Endothelial cell (in vitro differentiated cells): Measurements from ENCODE around the gene SMPD3. TPM values are rescaled to one million over a fixed set of nuclear protein-coding genes. Genes with fewer than 3 reads are reported as not detected.
A peak's percentile ranks its signal among the peaks of the same experiment; 100 is the strongest.

Experiments
- DNase-seq: peaks from one replicate; pipeline ENCODE4 v3.0.0; 2021; ENCODE audit warnings: low spot score
- H3K27ac Mint-ChIP-seq: one replicate; pipeline ENCODE4 v1.8.0; 2021; ENCODE audit warnings: mixed read lengths, inconsistent platforms; ENCODE audit not compliant: unreplicated experiment
- H3K27me3 Mint-ChIP-seq: one replicate; pipeline ENCODE4 v1.8.0; 2021; ENCODE audit warnings: mild to moderate bottlenecking, moderate library complexity, mixed read lengths, inconsistent platforms; ENCODE audit not compliant: unreplicated experiment
- H3K36me3 Mint-ChIP-seq: one replicate; pipeline ENCODE4 v1.8.0; 2021; ENCODE audit warnings: mild to moderate bottlenecking, low read depth, mixed read lengths, inconsistent platforms; ENCODE audit not compliant: unreplicated experiment
- H3K4me1 Mint-ChIP-seq: one replicate; pipeline ENCODE4 v1.8.0; 2021; ENCODE audit warnings: mild to moderate bottlenecking, mixed read lengths, inconsistent platforms; ENCODE audit not compliant: unreplicated experiment
- H3K4me3 Mint-ChIP-seq: one replicate; pipeline ENCODE4 v1.8.0; 2021; ENCODE audit warnings: mild to moderate bottlenecking, mixed read lengths, inconsistent platforms; ENCODE audit not compliant: unreplicated experiment
- H3K9me3 Mint-ChIP-seq: one replicate; pipeline ENCODE4 v1.8.0; 2021; ENCODE audit warnings: mixed read lengths, inconsistent platforms; ENCODE audit not compliant: unreplicated experiment
- CTCF ChIP-seq: fragments of 200-600 bp; sonication (generic); IDR thresholded peaks from one replicate; pipeline ENCODE4 v1.5.0; 2021; ENCODE audit warnings: antibody characterized with exemption; ENCODE audit not compliant: unreplicated experiment
- total RNA-seq: library from RNA; stranded (reverse); fragmentation: NEBNext Ultra II Directional; extraction: Animal tissue kit (Norgen Biotek cat#: 25700); gene quantifications from one replicate; pipeline ENCODE4 v1.2.1, GENCODE V29; 2021; ENCODE audit not compliant: unreplicated experiment

The SMPD3 gene
- total RNA-seq, 1 donor from 2014 or later, result not detected

- Mint-ChIP-seq H3K27me3 (peaks cover 4% of the 10 kb centered on the region), H3K4me3 (peak overlapping the region; percentile 71), H3K9me3 (no peaks in the 10 kb centered on the region), H3K27ac (no peak overlapping the region), H3K4me1 (no peaks in the 10 kb centered on the region), H3K36me3 (peaks cover 22% of the 10 kb centered on the region)
- no peak for TF ChIP-seq CTCF
- DNase-seq, result no peak
Observed at GRCh38 chr16:68319185-68319908, 129.0 kb downstream of the SMPD3 start.

GRCh38 chr16:68313116-68313515 lies 135.2 kb downstream of the SMPD3 start:
- no peak for TF ChIP-seq CTCF
- Mint-ChIP-seq H3K36me3 (peaks cover 4% of the 10 kb centered on the region), H3K4me3 (no peak overlapping the region), H3K27me3 (peaks cover 4% of the 10 kb centered on the region), H3K4me1 (peaks cover 15% of the 10 kb centered on the region), H3K27ac (no peak overlapping the region), H3K9me3 (no peaks in the 10 kb centered on the region)
- DNase-seq, result no peak

GRCh38 chr16:68310774-68311511 lies 137.4 kb downstream of the SMPD3 start, which contains the start of the genes PRMT7 and SLC7A6OS:
PRMT7 (plus strand) TSS chr16:68311019; CDS start chr16:68315980, 4,961 bp downstream.
SLC7A6OS (minus strand) TSS chr16:68310946; CDS start chr16:68310926, 20 bp downstream.
- Mint-ChIP-seq H3K9me3 (no peaks in the 10 kb centered on the region), H3K27ac (peak within 1 kb of the TSS; percentile 90), H3K4me3 (peak within 1 kb of the TSS; percentile 88), H3K27me3 (peaks cover 4% of the 10 kb centered on the region), H3K36me3 (peaks cover 8% of the 10 kb centered on the region), H3K4me1 (peaks cover 15% of the 10 kb centered on the region)
- TF ChIP-seq CTCF, result no peak
- DNase-seq, result peak; percentile 87

- no peak for TF ChIP-seq CTCF
- H3K27me3 Mint-ChIP-seq, result peaks cover 4% of the 10 kb centered on the region
- DNase-seq, result peak; percentile 31
- H3K36me3 Mint-ChIP-seq, result peaks cover 8% of the 10 kb centered on the region
- H3K4me3 Mint-ChIP-seq, result peak overlapping the region; percentile 88
- no peaks in the 10 kb centered on the region for H3K9me3 Mint-ChIP-seq
- H3K27ac Mint-ChIP-seq, result peak overlapping the region; percentile 90
- peaks cover 15% of the 10 kb centered on the region for H3K4me1 Mint-ChIP-seq
Observed at GRCh38 chr16:68310437-68310773, 137.9 kb downstream of the SMPD3 start.

GRCh38 chr16:68309799-68310198 lies 138.5 kb downstream of the SMPD3 start:
- Mint-ChIP-seq H3K4me1 (peaks cover 15% of the 10 kb centered on the region), H3K9me3 (no peaks in the 10 kb centered on the region), H3K27ac (peak overlapping the region; percentile 0), H3K27me3 (peaks cover 4% of the 10 kb centered on the region), H3K36me3 (peaks cover 13% of the 10 kb centered on the region), H3K4me3 (peak overlapping the region; percentile 88)
- DNase-seq, result no peak
- no peak for TF ChIP-seq CTCF
